HG03280 (cell line): ENCODE measurements around the gene EXT2.

Source experiments
- ATAC-seq: cut with Tn5 transposase; IDR thresholded peaks from one replicate; pipeline ENCODE4 v1.9.1; 2021; ENCODE audit warnings: mild to moderate bottlenecking, moderate library complexity; ENCODE audit not compliant: unreplicated experiment

EXT2 gene

GRCh38 chr11:44198146-44198724, 102.8 kb downstream of the EXT2 start:
- no peak for ATAC-seq

- ATAC-seq = no peak
Measured at GRCh38 chr11:44199298-44199697, 103.8 kb downstream of the EXT2 start.

GRCh38 chr11:44199816-44200215, 104.3 kb downstream of the EXT2 start:
- ATAC-seq = no peak

GRCh38 chr11:44203270-44204043, 108.0 kb downstream of the EXT2 start:
- no peak for ATAC-seq

- no peak for ATAC-seq
Measured at GRCh38 chr11:44205352-44205751, 109.9 kb downstream of the EXT2 start.

GRCh38 chr11:44205836-44206235, 110.4 kb downstream of the EXT2 start:
- ATAC-seq = no peak

- ATAC-seq = no peak
Measured at GRCh38 chr11:44207292-44207691, 111.8 kb downstream of the EXT2 start.

- ATAC-seq = no peak
Measured at GRCh38 chr11:44208976-44209603, 113.6 kb downstream of the EXT2 start.

- ATAC-seq = no peak
Measured at GRCh38 chr11:44212128-44212527, 116.7 kb downstream of the EXT2 start.

GRCh38 chr11:44213148-44213547, 117.7 kb downstream of the EXT2 start:
- no peak for ATAC-seq

- ATAC-seq = no peak
Measured at GRCh38 chr11:44217432-44217831, 122.0 kb downstream of the EXT2 start.

- no peak for ATAC-seq
Measured at GRCh38 chr11:44219830-44220796, 124.6 kb downstream of the EXT2 start.

GRCh38 chr11:44221456-44221855, 126.0 kb downstream of the EXT2 start:
- ATAC-seq = no peak

- no peak for ATAC-seq
Measured at GRCh38 chr11:44221992-44222391, 126.5 kb downstream of the EXT2 start.

GRCh38 chr11:44223238-44223637, 127.8 kb downstream of the EXT2 start:
- no peak for ATAC-seq

- no peak for ATAC-seq
Measured at GRCh38 chr11:44224867-44225501, 129.5 kb downstream of the EXT2 start.

GRCh38 chr11:44226490-44226889, 131.0 kb downstream of the EXT2 start:
- ATAC-seq = no peak

- ATAC-seq = no peak
Measured at GRCh38 chr11:44226945-44227344, 131.5 kb downstream of the EXT2 start.

- ATAC-seq = no peak
Measured at GRCh38 chr11:44228379-44228778, 132.9 kb downstream of the EXT2 start.

- ATAC-seq = no peak
Measured at GRCh38 chr11:44229098-44229497, 133.6 kb downstream of the EXT2 start.

GRCh38 chr11:44229624-44230023, 134.1 kb downstream of the EXT2 start:
- no peak for ATAC-seq
